ENCODE measurements around the gene FCRLA.

Gene FCRLA

DNA sequence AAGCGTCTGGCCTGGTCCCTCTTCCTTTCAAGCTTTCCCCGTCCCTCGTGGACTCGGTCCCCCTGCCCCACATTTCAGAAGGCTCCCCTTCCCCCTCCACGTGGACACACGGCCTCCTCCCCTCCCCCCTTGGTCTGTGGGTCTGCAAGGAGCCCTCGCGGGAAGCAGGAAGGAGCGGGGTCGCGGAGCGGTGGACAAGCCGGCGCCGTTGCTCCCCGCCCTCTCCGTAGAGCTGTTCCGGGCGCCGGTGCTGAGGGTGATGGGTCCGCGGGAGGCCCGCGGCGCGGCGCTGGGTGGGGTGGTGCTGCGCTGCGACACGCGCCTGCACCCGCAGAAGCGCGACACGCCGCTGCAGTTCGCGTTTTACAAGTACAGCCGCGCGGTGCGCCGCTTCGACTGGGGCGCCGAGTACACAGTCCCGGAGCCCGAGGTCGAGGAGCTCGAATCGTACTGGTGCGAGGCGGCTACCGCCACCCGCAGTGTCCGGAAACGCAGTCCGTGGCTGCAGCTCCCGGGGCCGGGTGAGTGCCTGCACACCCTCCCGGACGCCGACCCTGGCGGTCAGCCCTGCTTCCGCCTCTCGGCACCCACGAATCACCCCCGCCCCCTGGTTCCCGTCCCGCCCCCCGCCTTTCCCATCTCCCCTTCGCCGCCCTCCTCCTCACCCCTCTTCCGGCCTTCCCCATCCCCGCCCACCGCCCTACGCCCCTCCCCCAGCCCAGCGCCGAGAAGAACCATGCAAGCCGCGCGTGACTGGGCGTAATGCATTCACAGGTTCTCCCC is 19.6 kb downstream of the FCRLA start:
- TF ChIP-seq, protein P1, sequence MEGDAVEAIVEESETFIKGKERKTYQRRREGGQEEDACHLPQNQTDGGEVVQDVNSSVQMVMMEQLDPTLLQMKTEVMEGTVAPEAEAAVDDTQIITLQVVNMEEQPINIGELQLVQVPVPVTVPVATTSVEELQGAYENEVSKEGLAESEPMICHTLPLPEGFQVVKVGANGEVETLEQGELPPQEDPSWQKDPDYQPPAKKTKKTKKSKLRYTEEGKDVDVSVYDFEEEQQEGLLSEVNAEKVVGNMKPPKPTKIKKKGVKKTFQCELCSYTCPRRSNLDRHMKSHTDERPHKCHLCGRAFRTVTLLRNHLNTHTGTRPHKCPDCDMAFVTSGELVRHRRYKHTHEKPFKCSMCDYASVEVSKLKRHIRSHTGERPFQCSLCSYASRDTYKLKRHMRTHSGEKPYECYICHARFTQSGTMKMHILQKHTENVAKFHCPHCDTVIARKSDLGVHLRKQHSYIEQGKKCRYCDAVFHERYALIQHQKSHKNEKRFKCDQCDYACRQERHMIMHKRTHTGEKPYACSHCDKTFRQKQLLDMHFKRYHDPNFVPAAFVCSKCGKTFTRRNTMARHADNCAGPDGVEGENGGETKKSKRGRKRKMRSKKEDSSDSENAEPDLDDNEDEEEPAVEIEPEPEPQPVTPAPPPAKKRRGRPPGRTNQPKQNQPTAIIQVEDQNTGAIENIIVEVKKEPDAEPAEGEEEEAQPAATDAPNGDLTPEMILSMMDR (IDR thresholded peaks at IDR 0.05): no peak

DNA sequence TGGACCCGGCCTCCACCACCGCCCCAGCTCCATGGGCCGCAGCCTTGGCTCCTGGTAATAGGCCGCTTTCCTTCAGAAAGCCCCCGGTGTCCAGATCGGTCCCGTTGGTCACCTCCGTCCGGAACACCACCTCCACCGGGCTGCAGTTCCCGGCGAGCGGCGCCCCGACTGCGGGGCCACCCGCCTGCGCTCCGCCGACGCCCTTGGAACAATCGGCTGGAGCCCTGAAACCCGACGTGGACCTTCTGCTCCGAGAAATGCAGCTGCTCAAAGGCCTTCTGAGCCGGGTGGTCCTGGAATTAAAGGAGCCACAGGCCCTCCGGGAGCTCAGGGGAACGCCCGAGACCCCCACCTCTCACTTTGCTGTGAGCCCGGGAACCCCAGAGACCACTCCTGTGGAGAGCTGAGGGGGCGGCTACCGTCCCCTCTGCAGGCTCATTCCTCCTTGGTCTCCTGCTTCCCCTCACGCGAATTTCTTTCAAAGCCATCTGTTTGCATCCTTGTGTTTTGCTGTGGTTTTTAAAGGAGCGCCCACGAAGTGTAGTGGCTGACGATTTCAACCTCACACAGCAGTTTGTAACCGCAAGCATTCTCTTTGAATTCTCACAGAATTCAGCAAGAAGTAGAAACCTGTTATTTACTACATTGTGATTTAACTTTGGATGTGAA is 20.4 kb downstream of the FCRLA start:
- TF ChIP-seq, protein P1 (IDR thresholded peaks at IDR 0.05): no peak

DNA sequence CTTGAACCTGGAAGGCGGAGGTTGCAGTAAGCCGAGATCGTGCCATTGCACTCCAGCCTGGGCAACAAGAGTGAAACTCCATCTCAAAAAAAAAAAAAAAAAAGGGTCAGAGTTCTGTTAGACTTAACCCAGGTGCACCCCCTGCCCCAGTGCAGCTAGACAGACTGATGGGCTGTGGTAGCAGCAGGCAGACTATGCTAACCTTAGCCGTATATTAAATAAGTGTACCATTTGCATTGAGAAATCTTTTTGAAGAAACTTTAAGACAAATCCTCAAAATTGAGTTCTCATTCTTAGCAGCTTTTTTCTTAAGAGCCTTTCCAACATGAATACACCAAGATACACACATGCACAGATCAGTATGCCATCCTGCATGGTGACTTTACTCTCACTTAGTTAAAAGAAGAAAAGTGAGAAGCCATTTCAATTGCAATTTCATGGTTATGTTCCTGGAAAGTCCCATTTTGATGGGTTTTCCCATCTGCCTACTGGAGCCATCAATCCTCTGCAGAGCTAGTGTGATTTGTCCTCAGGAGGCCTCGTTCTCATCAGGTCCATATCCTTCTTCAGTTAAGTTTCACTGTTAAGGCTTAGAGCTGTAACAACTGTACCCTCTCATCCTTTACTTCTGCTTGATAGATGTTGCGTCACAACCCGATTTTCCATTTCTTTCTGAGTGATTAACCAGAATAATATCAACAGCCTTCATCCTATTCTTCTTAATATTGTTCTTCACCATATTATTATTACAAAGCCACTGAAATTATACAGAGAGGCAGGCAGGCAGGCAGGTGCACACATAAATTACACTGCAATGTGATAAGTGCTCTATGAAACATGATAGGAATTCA is 21.6 kb downstream of the FCRLA start:
- TF ChIP-seq, protein P1 (IDR thresholded peaks at IDR 0.05): no peak

DNA sequence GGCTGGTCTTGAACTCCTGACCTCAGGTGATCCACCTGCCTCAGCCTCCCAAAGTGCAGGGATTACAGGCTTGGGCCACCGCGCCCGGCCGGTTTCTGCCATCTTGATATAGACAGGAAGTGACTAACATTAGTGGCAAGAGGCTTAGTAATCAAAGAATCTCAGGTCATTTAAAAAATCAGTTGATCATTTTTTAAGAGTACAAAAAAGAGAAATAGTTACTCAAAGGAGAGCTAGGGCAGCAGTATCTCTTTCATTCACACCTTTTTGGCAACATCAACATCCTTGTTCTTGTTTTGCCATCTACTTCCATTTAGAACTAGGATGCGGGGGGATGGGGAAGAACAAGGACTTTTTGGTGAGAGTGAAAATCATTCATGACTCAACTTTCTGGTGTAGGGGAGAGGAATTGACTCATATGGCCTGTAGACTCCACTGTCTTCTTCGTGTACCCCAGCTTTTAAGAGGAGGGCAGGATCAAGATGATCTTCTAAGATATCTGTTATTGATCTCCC is 23.1 kb downstream of the FCRLA start:
- TF ChIP-seq, protein P1 (IDR thresholded peaks at IDR 0.05): no peak

DNA sequence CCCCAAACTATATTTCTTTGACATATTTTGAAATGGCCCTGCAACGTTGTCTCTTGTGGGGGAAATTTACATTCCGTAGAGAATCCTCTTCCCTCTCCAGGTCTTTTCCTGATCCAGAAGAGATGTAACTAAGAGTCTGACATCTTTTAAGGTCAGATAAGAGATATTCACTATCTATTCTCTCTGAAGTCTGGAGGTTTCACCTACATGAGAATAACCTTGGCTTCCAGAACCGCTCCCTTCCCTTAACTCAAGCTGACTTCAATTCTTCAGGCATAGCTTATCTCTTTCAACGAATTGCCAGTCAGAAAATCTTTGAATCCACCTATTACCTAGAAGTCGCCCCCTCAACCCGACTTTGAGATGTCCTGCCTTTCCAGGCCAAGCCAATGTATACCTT is 24.2 kb downstream of the FCRLA start:
- TF ChIP-seq, protein P1 (IDR thresholded peaks at IDR 0.05): no peak

DNA sequence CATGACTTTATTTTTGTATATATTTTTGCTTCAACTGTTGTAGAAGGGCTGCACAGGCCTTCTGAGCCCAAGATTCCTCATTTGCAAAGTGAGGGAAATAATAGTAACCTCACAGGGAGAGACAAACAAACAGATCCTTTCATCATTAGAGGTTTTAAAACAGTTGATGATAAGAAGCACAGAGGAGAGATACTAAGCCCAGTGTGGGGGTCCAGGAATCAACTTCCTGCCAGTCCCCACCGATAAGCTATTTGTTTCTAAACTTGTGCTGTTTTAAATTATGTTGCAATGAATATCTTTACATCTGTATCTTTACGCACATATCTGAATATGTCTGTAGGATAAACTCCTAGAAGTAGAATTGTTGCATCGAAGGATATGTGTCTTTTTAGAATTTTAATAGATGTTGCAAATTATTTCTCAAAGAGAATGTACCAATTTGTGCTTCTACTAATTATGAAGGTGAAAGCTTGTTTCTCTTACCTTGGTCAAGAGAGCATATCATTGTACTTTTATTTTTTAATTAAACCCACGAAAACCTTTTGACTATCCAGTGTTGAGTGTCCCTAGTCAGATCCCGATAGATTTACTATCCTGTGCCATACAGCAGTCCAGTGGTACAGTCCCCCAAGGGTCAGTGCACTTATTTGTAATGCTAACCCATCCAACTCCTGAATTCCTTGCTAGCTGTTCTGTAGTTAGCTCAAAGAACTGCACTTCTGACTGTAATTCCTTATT is 25.1 kb downstream of the FCRLA start:
- TF ChIP-seq, protein P1 (IDR thresholded peaks at IDR 0.05): no peak

GRCh38 chr1:161733526-161733925 is 26.5 kb downstream of the FCRLA start:
- TF ChIP-seq, protein P1 (IDR thresholded peaks at IDR 0.05): no peak

Data from LNCAP (cell line).